ENCODE data around the gene MYO5C. TPM values are rescaled to one million over a fixed set of nuclear protein-coding genes. Genes with fewer than 3 reads are reported as not detected.

Gene MYO5C
- total RNA-seq, 1 donor from 2014 or later: 18.5 TPM

DNA sequence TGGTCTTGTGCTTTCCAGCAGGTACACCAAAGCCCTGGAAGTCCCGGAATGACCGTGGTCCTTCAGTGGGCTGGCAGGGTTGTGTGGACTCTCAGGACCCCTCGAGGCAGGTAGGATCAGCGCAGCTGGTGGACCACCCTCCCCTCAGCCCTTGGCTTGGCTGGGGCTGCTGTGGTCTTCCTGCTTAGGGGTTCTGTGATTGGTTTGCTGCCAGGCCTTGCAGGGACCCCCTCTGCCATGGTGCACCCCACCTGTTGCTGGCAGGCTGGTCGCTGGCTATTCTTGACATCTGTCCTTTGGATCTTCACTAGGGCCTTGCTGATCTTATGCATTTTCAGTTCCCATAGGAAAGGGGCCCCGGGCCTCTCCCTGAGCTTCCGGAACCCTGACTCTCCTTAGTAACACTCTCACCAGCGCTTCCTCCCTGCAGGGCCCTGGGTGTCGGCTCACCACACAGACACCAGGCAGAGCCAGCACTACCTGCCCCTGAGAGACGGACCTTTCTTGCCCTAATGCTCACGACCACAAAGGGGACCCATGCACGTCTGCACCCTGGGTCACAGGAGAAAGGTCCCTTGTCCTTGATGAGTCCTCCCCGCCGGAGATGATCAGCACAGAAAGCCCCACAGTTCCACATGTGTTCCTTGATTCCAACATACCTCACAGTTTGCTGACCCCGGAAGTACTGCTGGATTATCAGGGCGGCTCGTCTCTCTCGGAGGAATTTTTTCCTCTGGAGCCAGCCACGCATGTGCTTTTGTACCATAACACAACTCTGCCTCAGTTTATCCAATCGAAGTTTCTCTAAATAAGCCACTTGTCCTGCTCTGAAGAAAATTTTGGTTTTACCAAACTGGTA, 51.7 kb downstream of the MYO5C start:
- DNase-seq (ENCODE audit: low spot score): peak; percentile 73

GRCh38 chr15:52243286-52243685, 52.3 kb downstream of the MYO5C start:
- peak; percentile 53 for DNase-seq (ENCODE audit: low spot score)

DNA sequence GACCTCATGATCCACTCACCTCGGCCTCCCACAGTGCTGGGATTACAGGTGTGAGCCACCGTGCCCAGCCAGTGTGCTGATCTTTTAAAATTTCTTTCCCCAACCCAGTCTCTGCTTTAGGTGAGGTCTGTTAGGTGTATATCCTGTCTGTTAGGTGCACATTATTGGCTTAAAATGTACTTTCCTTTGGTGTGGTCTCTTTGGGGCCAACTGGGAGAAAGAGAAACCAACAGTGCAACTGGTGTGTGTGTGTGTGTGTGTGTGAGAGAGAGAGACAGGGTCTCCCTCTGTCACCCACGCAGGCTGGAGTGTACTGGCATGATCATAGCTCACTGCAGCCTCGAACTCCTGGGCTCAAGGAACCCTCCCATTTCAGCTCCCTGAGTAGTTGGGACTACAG, 54.1 kb downstream of the MYO5C start:
- no peak for DNase-seq (ENCODE audit: low spot score)

DNA sequence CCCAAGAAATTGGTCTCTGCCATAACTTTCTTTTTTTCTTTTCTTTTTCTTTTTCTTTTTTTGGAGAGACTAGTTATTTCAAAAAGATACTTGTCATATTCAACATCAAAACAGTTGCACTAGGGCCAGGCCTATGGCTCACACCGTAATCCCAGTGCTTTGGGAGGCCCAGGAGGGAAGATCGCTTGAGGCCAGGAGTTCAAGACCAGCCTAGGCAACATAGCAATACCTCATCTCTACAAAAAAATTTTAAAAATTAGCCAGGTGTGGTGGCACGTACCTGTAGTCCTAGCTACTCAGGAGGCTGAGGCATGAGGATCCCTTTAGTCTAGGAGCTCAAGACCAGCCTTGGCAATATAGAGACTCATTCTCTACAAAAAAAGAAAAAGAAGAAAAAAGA, 55.4 kb downstream of the MYO5C start:
- no peak for DNase-seq (ENCODE audit: low spot score)

- peak; percentile 83 for DNase-seq (ENCODE audit: low spot score)
Observed at GRCh38 chr15:52238989-52239525, 56.5 kb downstream of the MYO5C start.

DNA sequence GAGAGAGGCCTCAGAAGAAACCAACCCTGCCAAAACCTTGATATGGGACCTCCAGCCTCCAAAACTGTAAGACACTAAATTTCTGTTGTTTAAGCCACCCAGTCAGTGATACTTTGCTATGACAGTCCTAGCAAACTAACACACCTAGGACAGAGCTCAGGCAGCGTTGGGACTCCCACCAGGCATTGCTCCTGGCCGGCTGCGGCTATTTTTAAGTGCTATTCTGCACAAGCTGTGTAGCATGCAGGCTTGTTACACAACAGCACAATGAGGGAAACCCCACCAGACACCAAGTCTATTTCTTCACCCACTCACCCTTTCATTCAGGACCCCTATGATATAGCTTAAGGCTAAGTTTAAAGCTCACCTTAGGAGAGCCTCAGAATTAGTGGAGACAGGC, 57.5 kb downstream of the MYO5C start:
- peak; percentile 51 for DNase-seq (ENCODE audit: low spot score)

DNA sequence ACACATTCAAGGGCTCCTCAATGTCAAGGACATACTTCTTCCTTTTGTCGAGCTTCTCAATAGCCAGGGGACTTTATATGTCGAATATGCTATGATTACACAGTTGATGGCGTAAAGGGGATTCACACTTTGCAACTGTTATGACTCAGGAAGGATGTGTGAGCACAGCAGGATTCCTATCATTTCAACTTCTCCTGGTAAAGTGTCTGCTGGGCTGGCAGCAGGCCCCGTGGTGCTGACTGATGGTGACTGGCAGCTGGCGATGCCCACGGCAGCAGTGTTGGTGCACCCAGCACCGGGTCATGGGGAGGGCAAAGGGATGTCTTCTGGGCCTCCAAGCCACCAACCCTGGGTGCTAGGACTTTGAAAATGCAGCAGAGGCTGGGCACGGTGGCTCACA, 59.6 kb downstream of the MYO5C start:
- no peak for DNase-seq (ENCODE audit: low spot score)

- peak; percentile 11 for DNase-seq (ENCODE audit: low spot score)
Observed at GRCh38 chr15:52234596-52235541, 60.7 kb downstream of the MYO5C start.

GRCh38 chr15:52233405-52233804, 62.2 kb downstream of the MYO5C start:
- no peak for DNase-seq (ENCODE audit: low spot score)

DNA sequence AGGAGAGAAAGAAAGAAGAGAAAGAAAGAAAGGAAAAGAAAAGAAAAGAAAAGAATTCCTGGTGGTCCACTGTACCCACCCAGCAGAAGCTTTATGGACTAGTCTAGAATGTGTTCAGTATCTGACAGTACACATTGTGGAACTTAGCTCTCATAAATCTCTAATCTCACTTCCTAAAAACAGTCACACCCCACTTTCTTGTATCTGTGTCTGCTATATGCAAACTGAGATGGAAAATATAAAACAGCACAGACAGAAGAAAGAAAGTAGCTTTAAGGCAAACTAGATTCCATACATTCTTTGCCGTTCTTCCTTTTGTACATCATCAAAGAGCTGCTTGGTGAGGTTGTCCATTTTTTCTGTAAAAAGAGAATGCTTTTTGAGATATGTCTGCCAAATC, 63.3 kb downstream of the MYO5C start:
- DNase-seq (ENCODE audit: low spot score): no peak

GRCh38 chr15:52230073-52230472, 65.5 kb downstream of the MYO5C start:
- DNase-seq (ENCODE audit: low spot score): no peak

DNA sequence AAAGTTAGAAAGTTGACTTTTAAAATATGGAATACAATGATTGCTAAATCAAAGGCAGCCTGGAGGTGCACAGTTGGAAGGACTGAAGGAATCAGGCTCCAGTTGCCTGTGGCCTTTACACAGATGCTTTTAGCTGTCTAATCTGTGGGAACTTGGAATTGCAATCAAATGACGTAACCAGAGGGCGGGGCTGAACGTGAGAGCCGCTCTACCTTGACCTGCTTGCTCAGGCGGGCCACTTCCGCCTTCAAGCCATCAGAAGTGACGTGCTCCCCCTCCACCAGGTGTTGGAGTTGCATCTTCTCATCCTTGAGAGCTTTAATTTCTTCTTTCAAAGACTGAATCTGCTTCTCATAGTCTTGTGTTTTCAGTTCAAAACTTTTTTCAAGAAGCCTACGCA, 66.7 kb downstream of the MYO5C start:
- no peak for DNase-seq (ENCODE audit: low spot score)

GRCh38 chr15:52227456-52227855, 68.1 kb downstream of the MYO5C start:
- no peak for DNase-seq (ENCODE audit: low spot score)

DNA sequence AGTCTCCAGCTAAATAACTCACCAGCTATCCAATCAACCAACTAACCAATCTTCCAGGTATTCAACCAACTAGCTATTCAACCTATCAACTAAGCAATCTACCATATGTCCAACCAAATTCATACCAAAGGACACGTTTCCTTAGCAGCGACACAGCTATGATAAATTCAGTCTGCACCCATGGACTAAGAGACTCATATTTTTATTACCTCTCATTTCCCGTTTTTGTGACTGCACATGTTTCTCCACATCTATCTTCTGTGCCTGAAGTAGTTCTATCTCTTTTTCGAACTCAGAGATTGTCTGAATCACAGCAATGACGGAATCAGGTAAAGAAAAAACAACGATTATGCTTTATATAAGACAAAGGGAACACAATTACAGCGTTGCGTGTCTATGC, 70.4 kb downstream of the MYO5C start:
- DNase-seq (ENCODE audit: low spot score): no peak

DNA sequence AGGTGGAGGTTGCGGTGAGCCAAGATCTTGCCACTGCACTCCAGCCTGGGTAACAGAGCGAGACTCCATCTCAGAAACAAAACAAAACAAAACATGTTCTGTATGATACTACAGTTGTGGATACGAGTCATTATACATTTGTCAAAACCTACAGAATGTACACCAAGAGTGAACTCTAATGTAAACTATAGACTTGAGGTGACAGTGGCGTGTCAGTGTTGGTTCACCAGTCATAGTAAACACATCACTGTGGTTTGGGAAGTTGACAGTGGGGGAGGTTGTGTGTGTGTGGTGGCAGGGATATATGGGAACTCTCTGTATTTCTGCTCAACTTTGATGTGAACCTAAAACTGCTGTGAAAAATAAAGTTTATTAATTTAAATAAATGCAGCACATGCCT, 71.4 kb downstream of the MYO5C start:
- no peak for DNase-seq (ENCODE audit: low spot score)

DNA sequence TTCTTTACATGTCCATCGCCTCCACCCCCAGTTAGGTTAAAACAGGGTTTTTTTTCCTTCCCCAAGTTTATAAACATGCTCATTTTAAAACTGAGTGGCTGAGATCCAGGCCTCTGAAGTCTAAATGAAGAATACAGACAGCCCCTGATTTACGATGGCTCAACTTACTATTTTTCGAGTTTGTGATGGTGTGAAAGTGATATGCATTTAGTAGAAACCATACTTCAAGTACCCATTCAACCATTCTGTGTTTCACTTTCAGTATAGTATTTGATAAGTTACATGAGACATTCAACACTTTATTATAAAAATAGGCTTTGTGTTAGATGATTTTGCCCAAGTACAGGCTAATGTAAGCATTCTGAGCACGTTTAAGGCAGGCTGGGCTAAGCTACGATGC, 73.9 kb downstream of the MYO5C start:
- DNase-seq (ENCODE audit: low spot score): no peak

DNA sequence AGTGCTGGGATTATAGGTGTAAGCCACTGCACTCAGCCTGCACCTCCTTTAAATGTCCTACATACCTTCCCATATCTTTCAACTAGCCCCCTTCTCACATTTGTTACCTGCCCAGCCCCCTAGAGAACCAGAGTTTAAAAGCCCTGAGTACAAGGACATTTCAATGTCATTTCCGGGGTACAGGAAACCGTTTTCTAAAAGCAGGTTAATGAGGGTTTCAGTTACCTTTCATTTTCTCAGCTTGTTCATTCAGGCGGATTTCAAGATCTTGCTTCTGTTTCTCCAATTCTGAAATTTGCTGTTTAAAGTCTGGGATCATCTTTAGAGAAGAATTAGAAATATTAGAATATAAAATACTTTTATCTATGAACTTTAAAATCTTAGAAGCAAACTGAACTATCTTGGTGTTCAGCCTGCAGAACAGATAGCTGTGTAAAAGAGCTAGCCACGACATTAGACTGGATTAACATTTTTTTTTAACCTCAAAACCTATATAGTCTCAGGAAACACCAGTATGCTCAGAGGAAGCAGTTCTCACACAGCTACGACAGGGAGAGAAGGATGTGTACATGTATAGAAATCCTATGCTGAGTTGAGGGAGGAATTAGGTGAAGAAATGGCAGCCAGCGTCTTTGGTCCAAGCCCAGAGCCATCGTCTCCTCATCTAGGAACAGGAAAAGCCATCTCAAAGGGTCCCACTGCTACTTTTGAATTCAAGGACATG, 74.5 kb downstream of the MYO5C start:
- DNase-seq (ENCODE audit: low spot score): no peak

GRCh38 chr15:52220251-52220650, 75.4 kb downstream of the MYO5C start:
- no peak for DNase-seq (ENCODE audit: low spot score)

GRCh38 chr15:52218816-52219215, 76.8 kb downstream of the MYO5C start:
- no peak for DNase-seq (ENCODE audit: low spot score)

- no peak for DNase-seq (ENCODE audit: low spot score)
Observed at GRCh38 chr15:52218371-52218770, 77.2 kb downstream of the MYO5C start.

- DNase-seq (ENCODE audit: low spot score): no peak
Observed at GRCh38 chr15:52217186-52217585, 78.4 kb downstream of the MYO5C start.
